GM23248 (cell line): ENCODE measurements around the gene ZNF207. TPM values are rescaled to one million over a fixed set of nuclear protein-coding genes. Genes with fewer than 3 reads are reported as not detected.
A peak's percentile ranks its signal among the peaks of the same experiment; 100 is the strongest.
"Not testable (repeated sequence)": the region's sequence is repeated elsewhere in the genome, so short reads cannot be mapped to it uniquely, and the experiment has no call there.

Experiments used
- DNase-seq: peaks from one replicate; pipeline ENCODE4 v3.0.0-alpha.2; 2015
- H2AFZ ChIP-seq: fragments of 200-600 bp; sonication (generic); 2 replicates; pipeline ENCODE4 v1.6.1; 2016; ENCODE audit warnings: antibody characterized with exemption
- H3F3A ChIP-seq: fragments of 200-600 bp; sonication (generic); 2 replicates; pipeline ENCODE4 v1.6.1; 2016; ENCODE audit warnings: mild to moderate bottlenecking, antibody characterized with exemption, mixed run types; ENCODE audit not compliant: insufficient read depth
- H3K27ac ChIP-seq: fragments of 200-600 bp; sonication (generic); 2 replicates; pipeline ENCODE4 v1.5.1; 2016; ENCODE audit warnings: mild to moderate bottlenecking
- H3K27me3 ChIP-seq: fragments of 200-600 bp; sonication (generic); replicated peaks from 2 replicates; pipeline ENCODE4 v1.6.1; 2016; ENCODE audit warnings: mild to moderate bottlenecking; ENCODE audit not compliant: insufficient read depth
- H3K36me3 ChIP-seq: fragments of 200-600 bp; sonication (generic); 2 replicates; pipeline ENCODE4 v1.6.1; 2016; ENCODE audit warnings: low read depth, mild to moderate bottlenecking
- H3K4me1 ChIP-seq: fragments of 200-600 bp; sonication (generic); 2 replicates; pipeline ENCODE4 v1.6.1; 2016; ENCODE audit warnings: mild to moderate bottlenecking; ENCODE audit not compliant: insufficient read depth
- H3K4me2 ChIP-seq: fragments of 200-600 bp; sonication (generic); one replicate; pipeline ENCODE4 v1.6.1; 2016; ENCODE audit warnings: mild to moderate bottlenecking; ENCODE audit not compliant: unreplicated experiment
- H3K4me3 ChIP-seq: fragments of 200-600 bp; sonication (generic); 2 replicates; pipeline ENCODE4 v1.5.1; 2016; ENCODE audit warnings: mild to moderate bottlenecking
- H3K79me2 ChIP-seq: fragments of 200-600 bp; sonication (generic); 2 replicates; pipeline ENCODE4 v1.6.1; 2016; ENCODE audit warnings: mild to moderate bottlenecking; ENCODE audit not compliant: insufficient read depth
- H3K9ac ChIP-seq: fragments of 200-600 bp; sonication (generic); 2 replicates; pipeline ENCODE4 v1.6.1; 2016; ENCODE audit warnings: mild to moderate bottlenecking
- H3K9me2 ChIP-seq: fragments of 200-600 bp; sonication (generic); 2 replicates; pipeline ENCODE4 v1.6.1; 2016; ENCODE audit warnings: mixed run types, mild to moderate bottlenecking, moderate library complexity; ENCODE audit not compliant: insufficient read depth
- H3K9me3 ChIP-seq: fragments of 200-600 bp; sonication (generic); one replicate; pipeline ENCODE4 v1.6.1; 2017; ENCODE audit warnings: low read depth
- H4K20me1 ChIP-seq: fragments of 200-600 bp; sonication (generic); 2 replicates; pipeline ENCODE4 v1.6.0; 2016; ENCODE audit not compliant: insufficient read depth
- EZH2 ChIP-seq: fragments of 200-600 bp; sonication (generic); IDR thresholded peaks from 2 replicates; pipeline ENCODE4 v1.6.1; 2018; ENCODE audit warnings: antibody characterized with exemption, mild to moderate bottlenecking; ENCODE audit not compliant: insufficient read depth, poor library complexity, severe bottlenecking
- EZH2phosphoT487 ChIP-seq: fragments of 200-600 bp; sonication (generic); IDR thresholded peaks from 2 replicates; pipeline ENCODE4 v1.6.1; 2018; ENCODE audit warnings: antibody characterized with exemption, moderate library complexity, mild to moderate bottlenecking, low read depth; ENCODE audit not compliant: insufficient read depth
- WGBS, 2 experiments: methylation state at CpG; one replicate each; pipeline ENCODE4 v1.1.6; 2015 to 2017; ENCODE audit warnings: low lambda C conversion rate in 2 of 2, low coverage in 1 of 2; ENCODE audit errors: missing lambda C conversion rate in 2 of 2; 5-methylcytosine and 5-hydroxymethylcytosine counted together
- in situ Hi-C: fragments of 300-500 bp; cut with MboI; formaldehyde crosslinking; loops from 2 replicates; pipeline ENCODE4 v1.15.0; 2020
- polyA plus RNA-seq: library from polyadenylated mRNA; unstranded; fragments of >200 nt; fragmentation: Nextera tagmentation; extraction: Ambion mirVana; gene quantifications from 2 replicates; pipeline ENCODE4 v1.2.1, GENCODE V29; 2016
- total RNA-seq: library from RNA; depleted of rRNA; stranded (reverse); fragments of >200 nt; shearing (Covaris generic); gene quantifications from 2 replicates; pipeline ENCODE4 v1.2.3, GENCODE V29; 2014

The ZNF207 gene
- total and polyA plus RNA-seq, 2 experiments from 2014 or later, result 96.8 to 113 TPM

GRCh38 chr17:32345951-32346600 lies 3.9 kb upstream of the ZNF207 start:
- peaks cover 10% of the 10 kb centered on the region; the same call in 1 of the 2 replicates for H3K4me1 ChIP-seq
- in situ Hi-C loops, result no loop called here
- 95 to 96% methylated on average over 11 of the region's 11 CpGs for WGBS, 2 experiments
- H3K4me2 ChIP-seq, result no peak overlapping the region
- H3K4me3 ChIP-seq, result no peak overlapping the region
- H4K20me1 ChIP-seq, result peaks cover 3% of the 10 kb centered on the region; the same call in 1 of the 2 replicates
- H3F3A ChIP-seq, result peaks cover 8% of the 10 kb centered on the region
- no peak overlapping the region for H3K9ac ChIP-seq
- no peaks in the 10 kb centered on the region for H3K9me3 ChIP-seq
- peaks cover 30% of the 10 kb centered on the region for H3K79me2 ChIP-seq
- H3K9me2 ChIP-seq, result no peaks in the 10 kb centered on the region
- H3K27me3 ChIP-seq, result no peaks in the 10 kb centered on the region
- DNase-seq, result no peak
- TF ChIP-seq EZH2 (no peak), EZH2phosphoT487 (no peak)
- H2AFZ ChIP-seq, result no peak overlapping the region
- no peak overlapping the region for H3K27ac ChIP-seq
- H3K36me3 ChIP-seq, result no peaks in the 10 kb centered on the region

GRCh38 chr17:32348483-32348800 lies 1.5 kb upstream of the ZNF207 start:
- no peak overlapping the region for H3K9ac ChIP-seq
- H3K27ac ChIP-seq, result no peak overlapping the region
- no peak for DNase-seq
- in situ Hi-C loops, result no loop called here
- H3K4me1 ChIP-seq, result peaks cover 13% of the 10 kb centered on the region
- H3K4me2 ChIP-seq, result no peak overlapping the region
- H3K9me3 ChIP-seq, result no peaks in the 10 kb centered on the region
- peaks cover 17% of the 10 kb centered on the region for H3F3A ChIP-seq
- H3K9me2 ChIP-seq, result no peaks in the 10 kb centered on the region
- peaks cover 17% of the 10 kb centered on the region for H3K36me3 ChIP-seq
- no peaks in the 10 kb centered on the region for H3K27me3 ChIP-seq
- no peak overlapping the region for H2AFZ ChIP-seq
- no peak overlapping the region for H3K4me3 ChIP-seq
- peaks cover 17% of the 10 kb centered on the region for H4K20me1 ChIP-seq
- H3K79me2 ChIP-seq, result peaks cover 49% of the 10 kb centered on the region
- WGBS, 2 experiments, result 97 to 98% methylated on average over 2 of the region's 2 CpGs
- TF ChIP-seq EZH2, result no peak
- TF ChIP-seq EZH2phosphoT487, result no peak

- H2AFZ ChIP-seq, result peak overlapping the region; percentile 87
- no peaks in the 10 kb centered on the region for H3K9me2 ChIP-seq
- H3K9me3 ChIP-seq, result no peaks in the 10 kb centered on the region
- TF ChIP-seq EZH2 (no peak), EZH2phosphoT487 (no peak)
- peaks cover 24% of the 10 kb centered on the region for H3K36me3 ChIP-seq
- H3K4me3 ChIP-seq, result peak overlapping the region; percentile 98
- peaks cover 17% of the 10 kb centered on the region for H3F3A ChIP-seq
- peak overlapping the region; percentile 86 for H3K4me2 ChIP-seq
- peak; percentile 45 for DNase-seq
- H3K79me2 ChIP-seq, result peaks cover 59% of the 10 kb centered on the region
- H3K27ac ChIP-seq, result peak overlapping the region; percentile 99
- peaks cover 19% of the 10 kb centered on the region for H4K20me1 ChIP-seq
- H3K4me1 ChIP-seq, result peaks cover 13% of the 10 kb centered on the region
- H3K27me3 ChIP-seq, result no peaks in the 10 kb centered on the region
- peak overlapping the region; percentile 99 for H3K9ac ChIP-seq
- 34 to 36% methylated on average over 15 of the region's 15 CpGs for WGBS, 2 experiments
- in situ Hi-C loops, result no loop called here
Observed at GRCh38 chr17:32349503-32349853, 479 bp upstream of the ZNF207 start.

- peak overlapping the region; percentile 98 for H3K4me3 ChIP-seq
- H2AFZ ChIP-seq, result peak overlapping the region; percentile 87
- H3K4me1 ChIP-seq, result peaks cover 22% of the 10 kb centered on the region
- H3K36me3 ChIP-seq, result peaks cover 38% of the 10 kb centered on the region
- peak overlapping the region; percentile 99 for H3K9ac ChIP-seq
- H3K27ac ChIP-seq, result peak overlapping the region; percentile 99
- WGBS, 2 experiments, result 1 to 2% methylated on average over 20 of the region's 20 CpGs
- no peaks in the 10 kb centered on the region for H3K9me3 ChIP-seq
- peak; percentile 91 for DNase-seq
- H3K9me2 ChIP-seq, result no peaks in the 10 kb centered on the region
- peaks cover 33% of the 10 kb centered on the region for H4K20me1 ChIP-seq
- peak overlapping the region; percentile 86 for H3K4me2 ChIP-seq
- no peaks in the 10 kb centered on the region for H3K27me3 ChIP-seq
- peaks cover 73% of the 10 kb centered on the region for H3K79me2 ChIP-seq
- TF ChIP-seq EZH2phosphoT487 (no peak), EZH2 (no peak)
- peaks cover 25% of the 10 kb centered on the region for H3F3A ChIP-seq
- in situ Hi-C loops, result no loop called here
Observed at GRCh38 chr17:32350666-32351418, 885 bp downstream of the ZNF207 start.

- H3K27me3 ChIP-seq, H3K9ac ChIP-seq, H3K9me2 ChIP-seq, DNase-seq, H2AFZ ChIP-seq, in situ Hi-C loops, H3K9me3 ChIP-seq, H3K27ac ChIP-seq: not testable (repeated sequence)
- Histone ChIP-seq H3K36me3 (peaks cover 41% of the 10 kb centered on the region), H3K4me3 (peak overlapping the region; percentile 98), H4K20me1 (peaks cover 44% of the 10 kb centered on the region), H3K4me2 (peak overlapping the region; percentile 86), H3F3A (peaks cover 29% of the 10 kb centered on the region), H3K4me1 (peaks cover 30% of the 10 kb centered on the region), H3K79me2 (peaks cover 92% of the 10 kb centered on the region)
- 75 to 85% methylated on average over 9 of the region's 9 CpGs for WGBS, 2 experiments
Observed at GRCh38 chr17:32352734-32353133, 2.8 kb downstream of the ZNF207 start.
